Right lobe of liver (tissue), 6 donors: ENCODE results near the gene IQCH. TPM values are rescaled to one million over a fixed set of nuclear protein-coding genes. Genes with fewer than 3 reads are reported as not detected.
A peak's percentile ranks its signal among the peaks of the same experiment; 100 is the strongest.

Source experiments
- ATAC-seq, 4 donors: fragments of 200-7000 bp; cut with Tn5 transposase; one replicate each; pipeline ENCODE4 v1.9.1; 2020; ENCODE audit warnings: mild to moderate bottlenecking in 4 of 4, moderate library complexity in 4 of 4
- DNase-seq, 3 donors: peaks; one replicate each; pipeline ENCODE4 v3.0.0-alpha.2; 2020
- H3K27ac ChIP-seq, 3 donors: fragments of 200-600 bp; one replicate each; pipeline ENCODE4 v1.8.0; 2022
- H3K27me3 ChIP-seq, 2 donors: fragments of 200-600 bp; one replicate each; pipeline ENCODE4 v1.8.0; 2022
- H3K36me3 ChIP-seq, 4 donors: fragments of 200-600 bp; sonication (generic) in 1 of 4; one replicate each; pipeline versions ENCODE4 v1.5.1 to v1.8.0; 2017 to 2022; ENCODE audit warnings: control low read depth in 1 of 4
- H3K4me1 ChIP-seq, 4 donors: fragments of 200-600 bp; sonication (generic) in 1 of 4; one replicate each; pipeline versions ENCODE4 v1.5.1 to v1.8.0; 2017 to 2022; ENCODE audit warnings: control low read depth in 1 of 4
- H3K4me3 ChIP-seq, 3 donors: fragments of 200-600 bp; one replicate each; pipeline ENCODE4 v1.8.0; 2022
- H3K9me3 ChIP-seq, 4 donors: fragments of 200-600 bp; sonication (generic) in 1 of 4; one replicate each; pipeline versions ENCODE4 v1.5.1 to v1.8.0; 2017 to 2022; ENCODE audit warnings: control low read depth in 1 of 4
- CTCF ChIP-seq, 4 donors: fragments of 200-600 bp in 3 of 4; fragments of 450-650 bp in 1 of 4; IDR thresholded peaks; one replicate each; pipeline versions ENCODE4 v1.5.1 to v1.8.0; 2016 to 2022; ENCODE audit warnings: antibody characterized with exemption in 4 of 4, mild to moderate bottlenecking in 2 of 4
- POLR2A ChIP-seq: fragments of 450-650 bp; IDR thresholded peaks from one replicate; pipeline ENCODE4 v1.6.1; 2017; ENCODE audit warnings: antibody characterized with exemption, mild to moderate bottlenecking
- WGBS: methylation state at CpG from one replicate; pipeline ENCODE4 v1.1.6; 2018; ENCODE audit warnings: low coverage, low lambda C conversion rate; ENCODE audit not compliant: insufficient coverage; ENCODE audit errors: missing lambda C conversion rate; 5-methylcytosine and 5-hydroxymethylcytosine counted together
- intact Hi-C, 2 donors: fragments of 100-400 bp; cut with DNase I; formaldehyde crosslinking; loops; one replicate each; pipeline versions ENCODE4 v1.11.2 to v1.14.1; 2022
- total RNA-seq, 6 experiments: library from RNA; depleted of rRNA in 2 of 6; stranded (reverse); fragments of >200 nt in 2 of 6; fragmentation: NEBNext Ultra II Directional in 3 of 6; extraction: Animal tissue kit (Norgen Biotek cat#: 25700) in 3 of 6; gene quantifications; one replicate each; pipeline versions ENCODE4 v1.1.0 to v1.2.4, GENCODE V29; 2016 to 2023
- donor health status: DM: no; HTN: yes; CAD: no.
- donor health status: DM: no; HTN: no; CAD: no.
- donor health status: DM: no; HTN: no; CAD: no.
- donor health status: DM: no; HTN: yes; CAD: no.
- donor health status: DM: no; HTN: yes; CAD: no.

Gene IQCH
- total RNA-seq, 6 experiments from 2014 or later: 0.91 to 2.3 (median 1.4) TPM

- no peak for DNase-seq
- Histone ChIP-seq H3K27me3 (no peaks in the 10 kb centered on the region), H3K4me3 (no peak overlapping the region), H3K36me3 (no peaks in the 10 kb centered on the region), H3K27ac (no peak overlapping the region), H3K4me1 (no peaks in the 10 kb centered on the region), H3K9me3 (no peaks in the 10 kb centered on the region)
- intact Hi-C loops: loop anchor here in 1 of 2 donors (10.0 kb wide), 1 partner anchor 359 kb away; no protein-coding TSS in a partner anchor
- peak; percentile 59 to 79 (median 62) for TF ChIP-seq CTCF (IDR thresholded peaks at IDR 0.05)
- TF ChIP-seq POLR2A: no peak
- 59% methylated on average over 4 of the region's 4 CpGs for WGBS
- ATAC-seq: peak; percentile 77 to 86 (median 80)
Observed at GRCh38 chr15:67303490-67304363, 49.1 kb downstream of the IQCH start.

- Histone ChIP-seq H3K27ac (no peak overlapping the region), H3K4me1 (no peaks in the 10 kb centered on the region), H3K9me3 (no peaks in the 10 kb centered on the region), H3K36me3 (no peaks in the 10 kb centered on the region), H3K4me3 (no peak overlapping the region), H3K27me3 (no peaks in the 10 kb centered on the region)
- ATAC-seq (no peak), DNase-seq (no peak)
- TF ChIP-seq POLR2A: no peak
- TF ChIP-seq CTCF (IDR thresholded peaks at IDR 0.05): no peak
- intact Hi-C loops: loop anchor here in 1 of 2 donors (10.0 kb wide), 1 partner anchor 360 kb away; no protein-coding TSS in a partner anchor
Observed at GRCh38 chr15:67304778-67305177, 50.2 kb downstream of the IQCH start.

GRCh38 chr15:67305506-67305905 is 50.9 kb downstream of the IQCH start:
- no peaks in the 10 kb centered on the region for H3K27me3 ChIP-seq
- DNase-seq: no peak
- H3K27ac ChIP-seq: no peak overlapping the region
- H3K36me3 ChIP-seq: no peaks in the 10 kb centered on the region
- 0% methylated on average over 1 of the region's 1 CpG for WGBS
- intact Hi-C loops: loop anchor here in 1 of 2 donors (10.0 kb wide), 1 partner anchor 361 kb away; no protein-coding TSS in a partner anchor
- no peak overlapping the region for H3K4me3 ChIP-seq
- no peak for ATAC-seq
- no peak for TF ChIP-seq POLR2A
- TF ChIP-seq CTCF (IDR thresholded peaks at IDR 0.05): no peak
- no peaks in the 10 kb centered on the region for H3K4me1 ChIP-seq
- H3K9me3 ChIP-seq: no peaks in the 10 kb centered on the region

- no peak overlapping the region for H3K4me3 ChIP-seq
- ATAC-seq: no peak
- WGBS: no CpG with 5 or more reads among the region's 1 CpG
- intact Hi-C loops: loop anchor here in 1 of 2 donors (10.0 kb wide), 1 partner anchor 362 kb away; no protein-coding TSS in a partner anchor
- no peaks in the 10 kb centered on the region for H3K27me3 ChIP-seq
- H3K27ac ChIP-seq: no peak overlapping the region
- H3K4me1 ChIP-seq: no peaks in the 10 kb centered on the region
- H3K9me3 ChIP-seq: no peaks in the 10 kb centered on the region
- DNase-seq: no peak
- no peak for TF ChIP-seq POLR2A
- no peak for TF ChIP-seq CTCF (IDR thresholded peaks at IDR 0.05)
- no peaks in the 10 kb centered on the region for H3K36me3 ChIP-seq
Observed at GRCh38 chr15:67307156-67307555, 52.6 kb downstream of the IQCH start.
